Measurements from ENCODE around the gene RGL3. TPM values are rescaled to one million over a fixed set of nuclear protein-coding genes. Genes with fewer than 3 reads are reported as not detected.

The RGL3 gene
- total RNA-seq, 2 donors from 2014 or later: 125 to 131 TPM

GRCh38 chr19:11384778-11385129 is 34.4 kb downstream of the RGL3 start:
- peaks cover 5% of the 10 kb centered on the region for H3K4me1 Mint-ChIP-seq
- 88 to 100% methylated on average over 2 to 5 of the region's 5 CpGs for WGBS, 2 experiments (ENCODE audit: insufficient coverage in 1 of 2, insufficient read length in 1 of 2)
- H3K9ac ChIP-seq (ENCODE audit: extremely low read depth, low read length, poor library complexity, severe bottlenecking): no peak overlapping the region

DNA sequence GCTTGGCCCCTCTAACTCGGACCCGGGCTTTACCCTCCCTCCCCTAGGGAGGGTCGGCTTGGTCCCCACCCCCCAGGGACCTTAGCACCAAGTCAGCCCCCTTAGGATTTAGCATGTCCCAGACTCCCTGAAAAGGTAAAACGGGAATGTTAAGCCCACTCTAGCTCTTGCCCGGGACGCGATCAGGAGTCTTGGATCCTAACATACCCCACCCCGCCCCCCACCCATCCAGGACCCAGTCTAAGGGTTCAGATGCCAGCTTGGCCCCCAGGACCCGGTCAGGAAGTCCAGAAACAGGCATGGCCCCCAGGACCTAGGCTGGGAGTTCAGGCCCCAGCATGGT is 35.4 kb downstream of the RGL3 start:
- H3K4me1 ChIP-seq (ENCODE audit: control insufficient read depth, insufficient read depth, low read length): no peaks in the 10 kb centered on the region
- WGBS, 2 experiments (ENCODE audit: insufficient coverage in 1 of 2, insufficient read length in 1 of 2): 0% methylated on average over 4 to 9 of the region's 9 CpGs
- peak overlapping the region; percentile 41 for H3K9ac ChIP-seq (ENCODE audit: extremely low read depth, low read length, poor library complexity, severe bottlenecking)
- Mint-ChIP-seq H3K4me3 (peak overlapping the region; percentile 74), H3K36me3 (ENCODE audit: low read depth) (peaks cover 9% of the 10 kb centered on the region), H3K4me1 (peaks cover 5% of the 10 kb centered on the region), H3K27me3 (ENCODE audit: insufficient read depth) (no peaks in the 10 kb centered on the region), H3K9me3 (no peaks in the 10 kb centered on the region), H3K27ac (peak overlapping the region; percentile 61)
- H3K27me3 ChIP-seq (ENCODE audit: control insufficient read depth, insufficient read depth, low read length, poor library complexity, severe bottlenecking): no peaks in the 10 kb centered on the region
- peak overlapping the region; percentile 83 for H3K4me3 ChIP-seq (ENCODE audit: low read length)
- H3K9me3 ChIP-seq (ENCODE audit: control insufficient read depth, low read length): no peaks in the 10 kb centered on the region
- no peak overlapping the region for H3K27ac ChIP-seq (ENCODE audit: low read depth, low read length)
- TF ChIP-seq CTCF (conservative IDR thresholded peaks at IDR 0.05): no peak
- peaks cover 7% of the 10 kb centered on the region for H3K36me3 ChIP-seq (ENCODE audit: control insufficient read depth, insufficient read depth, low read length)
- no peak for DNase-seq

More at GRCh38 chr19:11384778-11385129, 34.4 kb downstream of the RGL3 start:
- no peaks in the 10 kb centered on the region for H3K9me3 ChIP-seq (ENCODE audit: control insufficient read depth, low read length)
- peaks cover 5% of the 10 kb centered on the region for H3K36me3 ChIP-seq (ENCODE audit: control insufficient read depth, insufficient read depth, low read length)
- H3K27me3 ChIP-seq (ENCODE audit: control insufficient read depth, insufficient read depth, low read length, poor library complexity, severe bottlenecking): no peaks in the 10 kb centered on the region
- no peaks in the 10 kb centered on the region for H3K9me3 Mint-ChIP-seq
- H3K4me3 ChIP-seq (ENCODE audit: low read length): peak overlapping the region; percentile 83
- H3K4me3 Mint-ChIP-seq: peak overlapping the region; percentile 74
- no peak for TF ChIP-seq CTCF (conservative IDR thresholded peaks at IDR 0.05)
- H3K27ac Mint-ChIP-seq: no peak overlapping the region
- no peaks in the 10 kb centered on the region for H3K4me1 ChIP-seq (ENCODE audit: control insufficient read depth, insufficient read depth, low read length)
- peaks cover 6% of the 10 kb centered on the region for H3K36me3 Mint-ChIP-seq (ENCODE audit: low read depth)
- no peak overlapping the region for H3K27ac ChIP-seq (ENCODE audit: low read depth, low read length)
- DNase-seq: no peak
- H3K27me3 Mint-ChIP-seq (ENCODE audit: insufficient read depth): no peaks in the 10 kb centered on the region

- Histone ChIP-seq H3K9me3 (ENCODE audit: control insufficient read depth, low read length) (no peaks in the 10 kb centered on the region), H3K27ac (ENCODE audit: low read depth, low read length) (no peak overlapping the region), H3K9ac (ENCODE audit: extremely low read depth, low read length, poor library complexity, severe bottlenecking) (peak overlapping the region; percentile 41), H3K36me3 (ENCODE audit: control insufficient read depth, insufficient read depth, low read length) (peaks cover 12% of the 10 kb centered on the region), H3K27me3 (ENCODE audit: control insufficient read depth, insufficient read depth, low read length, poor library complexity, severe bottlenecking) (no peaks in the 10 kb centered on the region), H3K4me3 (ENCODE audit: low read length) (peak overlapping the region; percentile 83), H3K4me1 (ENCODE audit: control insufficient read depth, insufficient read depth, low read length) (no peaks in the 10 kb centered on the region)
- H3K27me3 Mint-ChIP-seq (ENCODE audit: insufficient read depth): no peaks in the 10 kb centered on the region
- H3K4me1 Mint-ChIP-seq: peaks cover 5% of the 10 kb centered on the region
- peak; percentile 94 for DNase-seq
- H3K4me3 Mint-ChIP-seq: peak overlapping the region; percentile 74
- peaks cover 13% of the 10 kb centered on the region for H3K36me3 Mint-ChIP-seq (ENCODE audit: low read depth)
- peak; percentile 93 for TF ChIP-seq CTCF (conservative IDR thresholded peaks at IDR 0.05)
- H3K9me3 Mint-ChIP-seq: no peaks in the 10 kb centered on the region
- H3K27ac Mint-ChIP-seq: peak overlapping the region; percentile 81
- 0 to 2% methylated on average over 11 to 65 of the region's 65 CpGs for WGBS, 2 experiments (ENCODE audit: insufficient coverage in 1 of 2, insufficient read length in 1 of 2)
These were observed 36.0 kb downstream of the RGL3 start for GRCh38 chr19:11382898-11383705.
